ENCODE data around the gene TEX12.

The TEX12 gene

DNA sequence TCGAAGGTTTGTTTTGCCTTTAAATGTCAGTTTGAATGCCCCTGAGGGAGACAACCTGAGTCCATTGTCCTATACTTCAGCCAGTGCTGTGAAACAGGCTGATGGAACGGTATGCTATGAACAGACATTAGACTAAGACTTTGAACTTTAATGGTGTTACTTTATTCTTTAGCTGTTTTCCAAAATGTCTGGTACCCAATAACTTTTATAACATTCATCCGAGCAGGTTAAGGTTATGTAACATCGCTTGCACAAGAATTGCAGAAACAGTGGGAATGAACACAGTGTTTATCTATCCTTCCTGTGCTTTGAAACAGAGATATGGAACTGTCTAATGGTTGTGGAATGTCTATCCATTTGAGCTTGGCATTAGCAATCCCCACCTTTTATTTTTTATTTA lies 46.6 kb downstream of the TEX12 start:
- no peak for DNase-seq

DNA sequence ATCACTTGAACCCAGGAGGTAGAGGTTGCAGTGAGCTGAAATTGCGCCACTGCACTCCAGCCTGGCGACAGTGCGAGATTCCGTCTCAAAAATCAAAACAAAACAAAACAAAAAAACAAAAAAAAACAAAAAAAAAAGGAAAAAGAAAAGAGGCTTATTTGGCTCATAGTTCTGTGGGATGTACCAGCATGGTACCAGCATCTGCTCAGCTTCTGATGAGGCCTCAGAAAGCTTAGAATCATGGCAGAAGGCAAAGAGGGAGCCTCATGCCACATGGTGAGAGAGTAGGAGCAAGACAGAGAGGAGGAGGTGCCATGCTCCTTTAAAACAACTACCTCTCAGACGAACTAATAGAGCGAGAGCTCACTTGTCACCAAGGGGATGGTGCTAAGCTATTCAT lies 48.4 kb downstream of the TEX12 start:
- no peak for DNase-seq

DNA sequence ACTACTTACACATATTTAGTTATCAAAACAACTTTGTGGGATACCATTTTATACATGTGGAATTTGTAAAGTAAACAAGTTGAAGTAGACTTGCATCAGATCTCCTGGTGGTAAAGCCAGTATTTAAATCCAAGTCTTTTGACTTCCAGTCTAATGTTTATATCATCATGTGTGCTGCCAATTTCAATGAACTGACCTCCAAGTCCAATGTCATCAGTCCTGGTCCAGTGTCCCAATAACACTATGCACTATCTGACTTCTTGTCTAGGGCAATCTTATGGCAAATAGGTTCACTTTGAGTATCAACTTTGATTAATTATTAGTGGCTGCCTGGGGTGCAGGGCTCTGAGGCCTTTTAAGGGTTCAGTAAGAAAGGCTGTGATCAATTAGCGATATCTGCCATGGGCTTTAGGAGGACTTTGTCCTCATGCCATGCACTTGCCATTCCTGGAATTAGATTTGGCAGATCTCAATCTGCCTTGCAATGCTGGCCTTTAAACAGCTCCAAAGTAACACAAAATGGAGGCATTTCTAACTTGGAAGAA lies 49.5 kb downstream of the TEX12 start:
- no peak for DNase-seq

DNA sequence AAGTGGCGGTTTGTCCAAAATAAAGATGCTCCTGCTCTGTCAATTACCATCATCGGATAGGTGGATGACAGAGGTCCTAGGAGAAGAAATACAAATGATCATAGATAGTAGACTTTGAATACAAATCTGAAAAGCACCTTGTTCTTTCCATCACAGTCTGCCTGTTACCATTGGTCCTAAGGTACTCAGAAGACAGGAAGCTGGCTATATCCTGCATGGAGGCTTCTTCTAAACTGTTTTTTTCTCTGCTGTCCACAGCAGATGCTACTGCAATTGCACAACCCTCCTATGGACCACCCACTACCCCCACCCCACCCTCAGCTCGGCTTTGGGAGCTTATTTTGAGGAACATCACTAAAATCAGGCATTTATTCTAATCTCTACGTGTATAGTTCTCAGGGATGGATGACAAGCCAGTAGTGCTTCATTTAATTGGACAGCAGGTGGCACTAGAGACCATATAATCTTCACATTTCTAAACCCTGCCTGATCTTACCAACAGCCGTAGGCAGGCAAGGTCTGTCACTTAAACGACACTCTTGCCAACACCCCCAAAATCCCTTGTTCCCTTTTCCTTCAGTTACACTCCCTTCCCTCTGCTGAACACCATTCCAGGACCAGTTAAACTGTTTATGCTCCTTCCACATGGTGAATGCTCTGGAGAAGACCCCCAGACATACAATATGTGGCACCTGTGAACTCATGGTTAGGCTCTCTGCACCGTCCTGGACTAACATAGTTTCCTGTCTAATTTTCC lies 52.5 kb downstream of the TEX12 start:
- DNase-seq, result peak; percentile 67

DNA sequence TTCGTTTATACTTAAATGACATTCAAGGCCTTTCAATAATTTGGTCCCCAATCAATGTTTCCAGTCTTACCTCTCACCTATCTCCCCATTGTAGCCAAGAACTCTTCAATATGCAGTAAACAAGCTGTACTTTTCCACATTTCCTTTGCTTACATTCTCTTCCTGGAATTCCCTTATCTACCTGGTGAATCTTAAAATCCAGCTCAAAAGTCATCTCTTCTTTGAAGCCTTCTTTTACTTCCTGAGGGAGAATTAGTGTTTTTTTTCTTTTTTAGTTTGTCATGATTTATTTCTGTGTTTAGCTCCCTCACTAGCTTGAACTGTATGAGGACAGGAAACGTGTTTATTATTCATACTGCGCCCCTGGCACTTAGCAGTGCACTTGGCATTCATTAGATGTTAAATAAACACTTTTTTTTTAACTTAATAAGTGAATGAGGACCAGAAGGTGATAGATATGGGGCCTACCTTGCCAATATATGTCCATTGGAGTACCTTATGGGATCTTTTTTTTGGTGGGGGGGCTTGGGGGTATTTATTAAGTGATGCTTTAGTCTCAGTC lies 54.2 kb downstream of the TEX12 start:
- DNase-seq, result no peak
